GM21367 (cell line): ENCODE data around the gene SPACDR.
"Not testable (repeated sequence)": the region's sequence is repeated elsewhere in the genome, so short reads cannot be mapped to it uniquely, and the experiment has no call there.

Source experiments
- ATAC-seq: cut with Tn5 transposase; IDR thresholded peaks from one replicate; pipeline ENCODE4 v1.9.1; 2021; ENCODE audit not compliant: unreplicated experiment

Gene SPACDR

DNA sequence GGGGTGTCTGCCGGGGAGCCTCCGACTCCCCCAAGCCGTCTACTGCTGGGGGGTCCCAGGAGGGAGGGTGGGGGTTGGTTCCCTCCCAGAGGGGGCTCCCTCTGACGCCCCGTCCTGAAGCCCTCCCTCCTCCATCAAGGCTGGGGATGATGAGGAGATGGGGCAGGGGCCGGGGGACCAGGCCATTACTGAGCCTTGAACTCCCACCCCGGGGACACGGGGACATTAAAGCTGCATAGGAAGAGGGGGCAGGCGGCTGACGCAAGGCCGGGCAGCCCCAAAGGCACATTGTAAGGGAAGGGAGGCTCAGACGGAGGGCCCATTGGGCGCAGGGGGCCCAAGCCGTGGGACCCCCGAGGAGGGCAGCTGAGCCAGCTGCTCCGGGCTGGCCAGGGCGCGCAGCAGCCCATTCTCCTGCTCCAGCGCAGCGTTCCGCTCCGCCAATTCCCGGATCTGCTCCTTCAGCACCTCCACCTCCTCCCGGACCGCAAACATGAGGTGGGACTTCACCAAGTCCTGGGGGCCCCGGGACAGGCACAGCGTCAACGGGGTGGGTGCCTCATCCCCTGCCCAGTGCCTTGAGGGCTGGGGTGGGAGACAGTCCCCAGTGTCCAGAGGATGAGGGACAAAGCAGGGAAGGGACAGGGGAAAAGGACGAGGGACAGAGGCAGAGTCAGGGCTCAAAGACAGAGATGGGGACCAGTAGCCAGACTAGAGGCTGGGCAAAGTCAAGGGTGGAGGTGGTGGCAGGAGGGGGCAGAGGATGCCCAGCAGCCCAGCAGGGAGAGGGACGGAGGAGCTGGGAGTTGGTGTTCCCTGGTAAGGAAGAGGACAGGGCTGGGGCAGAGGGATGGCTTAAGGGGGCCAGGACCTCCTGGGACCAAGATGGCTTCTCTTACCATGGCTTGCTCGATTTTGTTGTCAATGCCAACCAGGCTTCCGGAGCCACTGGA lies 2.9 kb upstream of the SPACDR start:
- ATAC-seq, result no peak

DNA sequence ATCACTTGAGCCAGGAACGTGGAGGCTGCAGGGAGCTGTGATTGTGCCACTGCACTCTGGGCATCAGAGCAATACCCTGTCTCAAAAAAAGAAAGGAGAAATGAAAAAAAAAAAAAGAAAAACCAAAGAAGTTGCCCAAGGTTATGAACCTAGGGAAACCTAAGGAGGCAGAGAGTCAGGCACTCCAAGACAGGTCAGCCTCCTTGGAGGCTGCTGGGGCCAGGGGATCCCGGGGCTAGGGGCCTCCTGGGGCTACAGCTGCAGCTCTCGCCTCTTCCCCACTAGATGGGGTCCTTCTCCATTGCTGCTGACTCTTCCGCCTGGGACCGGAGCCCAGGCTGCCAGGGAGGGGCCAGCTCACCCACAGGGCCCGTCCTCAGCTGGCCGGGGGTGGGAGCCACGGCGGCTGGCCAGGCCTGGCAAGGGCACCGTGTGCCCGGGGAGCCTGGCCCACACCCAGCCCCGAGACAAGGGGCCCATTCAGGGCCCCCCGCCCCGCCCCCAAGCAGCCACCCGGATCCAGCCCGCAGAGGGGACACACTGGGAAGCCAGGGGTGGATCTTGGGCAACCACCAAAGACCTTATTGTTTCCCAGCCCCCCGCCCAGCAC lies 1.7 kb upstream of the SPACDR start:
- no peak for ATAC-seq

DNA sequence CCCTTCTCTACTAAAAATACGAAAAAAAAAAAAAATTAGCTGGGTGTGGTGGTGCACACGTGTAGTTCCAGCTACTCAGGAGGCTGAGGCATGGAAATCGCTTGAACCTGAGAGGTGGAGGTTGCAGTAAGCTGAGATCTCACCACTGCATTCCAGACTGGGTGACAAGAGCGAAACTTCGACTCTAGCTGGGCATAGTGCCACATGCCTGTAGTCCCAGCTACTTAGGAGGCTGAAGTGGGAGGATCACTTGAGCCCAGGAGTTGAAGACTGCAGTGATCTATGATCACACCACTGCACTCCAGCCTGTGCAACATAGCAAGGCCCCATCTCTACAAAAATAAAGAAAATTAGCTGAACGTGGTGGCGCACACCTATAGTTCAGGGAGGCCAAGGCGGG lies 1.2 kb upstream of the SPACDR start:
- no peak for ATAC-seq

DNA sequence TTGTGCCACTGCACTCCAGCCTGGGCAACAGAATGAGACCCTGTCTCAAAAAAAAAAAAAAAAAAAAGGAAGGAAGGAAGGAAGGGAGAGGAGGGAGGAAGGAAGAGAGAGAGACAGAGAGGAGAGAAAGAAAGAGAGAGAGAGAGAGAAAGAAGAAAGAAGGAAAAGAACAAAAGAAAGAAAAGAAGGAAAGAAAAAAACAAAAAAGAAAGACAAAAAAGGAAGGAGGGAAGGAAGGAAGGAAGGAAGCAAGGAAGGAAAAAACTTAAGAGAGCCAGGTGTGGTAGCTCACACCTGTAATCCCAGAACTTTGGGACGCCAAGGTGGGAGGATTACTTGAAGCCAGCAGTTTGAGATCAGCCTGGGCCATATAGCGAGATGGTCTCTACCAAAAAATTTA lies 731 bp upstream of the SPACDR start:
- ATAC-seq, result no peak

DNA sequence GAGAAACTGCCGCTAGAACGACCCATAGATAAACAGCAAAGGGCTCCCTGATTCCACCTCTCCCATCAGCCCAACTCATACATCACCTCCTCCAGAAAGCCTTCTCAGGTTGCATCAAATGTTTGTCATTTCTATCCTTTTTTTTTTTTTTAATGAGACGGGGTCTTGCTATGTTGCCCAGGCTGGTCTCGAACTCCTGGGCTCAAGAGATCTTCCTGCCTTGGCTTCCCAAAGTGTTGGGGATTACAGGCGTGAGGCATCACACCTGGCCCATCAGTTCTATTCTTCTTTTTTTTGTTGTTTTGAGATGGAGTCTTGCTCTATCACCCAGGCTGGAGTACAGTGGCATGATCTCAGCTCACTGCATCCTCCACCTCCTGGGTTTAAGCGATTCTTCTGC lies 7.0 kb downstream of the SPACDR start:
- no peak for ATAC-seq

DNA sequence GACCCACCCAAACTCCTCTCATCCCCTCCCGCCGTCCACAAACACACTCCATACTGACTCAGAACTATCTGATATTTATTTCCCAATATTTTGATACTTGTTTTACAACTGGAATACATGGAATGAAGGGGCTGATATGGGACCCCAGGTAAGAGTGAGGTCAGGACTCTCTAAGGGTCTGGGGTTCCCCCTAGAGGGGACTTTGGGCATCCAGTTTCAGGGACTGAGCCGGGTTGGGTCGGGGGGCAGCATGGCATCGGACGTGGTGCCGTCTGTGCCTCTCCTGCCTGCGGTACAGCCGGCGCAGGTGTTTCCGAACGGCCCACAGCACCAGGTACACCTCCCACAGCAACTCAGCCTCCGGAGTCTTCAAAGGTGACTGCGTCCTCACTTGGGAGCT lies 7.5 kb downstream of the SPACDR start:
- no peak for ATAC-seq

DNA sequence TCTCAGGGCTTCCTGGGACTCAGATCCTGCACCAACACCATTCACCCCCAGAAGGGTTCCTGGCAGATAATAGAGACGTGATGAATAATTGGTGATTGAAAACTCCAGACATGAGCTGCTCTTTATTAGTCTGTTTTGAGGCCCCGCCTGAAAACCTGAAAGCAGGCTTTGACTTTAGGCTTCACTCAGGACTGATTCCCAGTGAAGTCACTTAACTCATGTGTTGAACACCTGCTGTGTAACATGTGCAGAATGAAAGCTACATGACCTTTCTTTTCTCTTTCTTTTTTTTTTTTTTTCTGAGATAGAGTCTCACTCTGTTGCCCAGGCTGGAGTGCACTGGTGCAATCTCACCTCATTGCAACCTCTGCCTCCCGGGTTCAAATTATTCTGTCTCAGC lies 8.9 kb downstream of the SPACDR start:
- no peak for ATAC-seq

DNA sequence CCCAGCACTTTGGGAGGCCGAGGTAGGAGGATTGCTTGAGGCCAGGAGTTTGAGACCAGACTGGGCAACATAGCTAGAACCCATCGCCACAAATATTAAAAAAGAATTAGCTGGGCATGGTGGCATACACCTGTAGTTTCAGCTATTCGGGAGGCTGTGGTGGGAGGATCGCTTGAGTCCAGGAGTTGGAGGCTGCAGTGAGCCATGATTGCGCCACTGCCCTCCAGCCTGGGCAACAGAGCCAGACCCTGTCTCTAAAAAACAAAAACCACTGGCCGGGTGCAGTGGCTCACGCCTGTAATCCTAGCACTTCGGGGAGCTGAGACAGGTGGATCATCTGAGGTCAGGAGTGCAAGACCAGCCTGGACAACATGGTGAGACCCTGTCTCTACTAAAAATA lies 10.2 kb downstream of the SPACDR start:
- not testable (repeated sequence) for ATAC-seq

DNA sequence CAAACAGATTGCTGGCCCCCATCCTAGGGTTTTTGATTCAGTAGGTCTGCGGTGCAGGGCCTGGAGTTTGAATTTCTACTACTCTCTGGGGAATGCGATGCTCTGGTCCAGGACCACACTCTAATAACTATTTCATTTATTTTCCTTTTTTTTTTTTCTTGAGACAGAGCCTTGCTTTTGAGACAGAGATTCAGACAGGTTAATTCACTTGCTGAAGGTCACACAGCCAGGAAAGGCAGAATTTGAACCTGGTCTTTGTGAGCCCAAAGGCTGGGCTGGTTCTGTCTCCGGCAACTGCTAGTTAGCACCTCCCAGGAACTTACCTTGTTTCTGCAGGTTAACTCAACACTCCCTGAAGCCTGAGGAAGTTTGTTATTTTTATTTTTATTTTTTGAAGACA lies 11.5 kb downstream of the SPACDR start:
- ATAC-seq, result no peak

DNA sequence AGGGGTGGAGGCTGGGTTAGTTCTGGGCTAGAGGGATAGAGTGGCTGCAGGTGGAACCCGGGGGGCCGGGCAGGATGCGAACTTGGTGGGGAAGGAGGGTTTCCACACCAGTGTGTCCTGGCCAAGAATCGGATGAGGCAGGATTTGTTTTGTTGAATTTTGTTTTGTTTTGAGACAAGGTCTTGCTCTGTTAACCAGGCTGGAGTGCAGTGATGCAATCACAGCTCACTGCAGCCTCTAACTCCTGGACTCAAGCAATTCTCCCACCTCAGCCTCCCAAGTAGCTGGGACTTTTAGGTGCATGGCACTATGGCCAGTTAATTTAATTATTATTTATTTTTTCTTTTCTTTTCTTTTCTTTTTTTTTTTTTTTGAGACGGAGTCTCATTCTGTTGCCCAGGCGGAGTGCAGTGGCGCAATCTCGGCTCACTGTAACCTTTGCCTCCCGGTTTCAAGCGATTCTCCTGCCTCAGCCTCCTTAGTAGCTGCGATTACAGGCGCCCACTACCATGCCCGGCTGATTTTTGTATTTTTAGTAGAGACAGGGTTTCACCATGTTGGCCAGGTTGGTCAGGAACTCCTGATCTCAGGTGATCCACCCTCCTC lies 14.8 kb downstream of the SPACDR start:
- ATAC-seq, result no peak

DNA sequence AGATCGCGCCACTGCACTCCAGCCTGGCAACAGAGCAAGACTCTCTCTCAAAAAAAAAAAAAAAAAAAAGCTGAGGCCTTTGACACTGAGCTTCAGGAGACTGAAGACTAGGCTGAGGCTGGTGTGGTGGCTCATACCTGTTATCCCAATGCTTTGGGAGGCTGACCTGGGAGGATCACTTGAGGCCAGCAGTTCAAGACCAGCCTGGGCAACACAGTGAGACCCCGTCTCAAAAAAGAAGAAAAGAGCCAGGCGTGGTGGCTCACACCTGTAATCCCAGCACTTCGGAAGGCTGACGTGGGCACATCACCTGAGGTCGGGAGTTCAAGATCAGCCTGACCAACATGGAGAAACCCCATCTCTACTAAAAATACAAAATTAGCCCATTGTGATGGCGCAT lies 16.7 kb downstream of the SPACDR start:
- not testable (repeated sequence) for ATAC-seq

DNA sequence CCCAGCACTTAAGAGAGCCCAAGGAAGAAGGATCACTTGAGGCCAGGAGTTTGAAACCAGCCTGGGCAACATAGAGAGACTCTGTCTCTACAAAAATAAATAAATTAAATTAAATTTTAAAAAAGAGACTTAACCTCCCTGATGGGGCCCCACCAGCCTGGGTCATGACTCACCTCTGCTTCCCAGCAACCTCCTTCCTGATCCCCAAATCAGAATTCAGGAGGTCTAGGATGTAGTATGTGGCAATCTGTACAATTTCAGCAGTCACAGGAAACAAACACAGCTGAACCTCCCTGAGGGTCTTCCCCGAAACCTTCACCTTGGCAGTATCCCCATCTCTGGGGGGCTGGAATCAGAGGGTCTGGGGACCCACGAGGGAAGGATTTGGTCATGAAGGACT lies 18.0 kb downstream of the SPACDR start:
- ATAC-seq, result no peak

DNA sequence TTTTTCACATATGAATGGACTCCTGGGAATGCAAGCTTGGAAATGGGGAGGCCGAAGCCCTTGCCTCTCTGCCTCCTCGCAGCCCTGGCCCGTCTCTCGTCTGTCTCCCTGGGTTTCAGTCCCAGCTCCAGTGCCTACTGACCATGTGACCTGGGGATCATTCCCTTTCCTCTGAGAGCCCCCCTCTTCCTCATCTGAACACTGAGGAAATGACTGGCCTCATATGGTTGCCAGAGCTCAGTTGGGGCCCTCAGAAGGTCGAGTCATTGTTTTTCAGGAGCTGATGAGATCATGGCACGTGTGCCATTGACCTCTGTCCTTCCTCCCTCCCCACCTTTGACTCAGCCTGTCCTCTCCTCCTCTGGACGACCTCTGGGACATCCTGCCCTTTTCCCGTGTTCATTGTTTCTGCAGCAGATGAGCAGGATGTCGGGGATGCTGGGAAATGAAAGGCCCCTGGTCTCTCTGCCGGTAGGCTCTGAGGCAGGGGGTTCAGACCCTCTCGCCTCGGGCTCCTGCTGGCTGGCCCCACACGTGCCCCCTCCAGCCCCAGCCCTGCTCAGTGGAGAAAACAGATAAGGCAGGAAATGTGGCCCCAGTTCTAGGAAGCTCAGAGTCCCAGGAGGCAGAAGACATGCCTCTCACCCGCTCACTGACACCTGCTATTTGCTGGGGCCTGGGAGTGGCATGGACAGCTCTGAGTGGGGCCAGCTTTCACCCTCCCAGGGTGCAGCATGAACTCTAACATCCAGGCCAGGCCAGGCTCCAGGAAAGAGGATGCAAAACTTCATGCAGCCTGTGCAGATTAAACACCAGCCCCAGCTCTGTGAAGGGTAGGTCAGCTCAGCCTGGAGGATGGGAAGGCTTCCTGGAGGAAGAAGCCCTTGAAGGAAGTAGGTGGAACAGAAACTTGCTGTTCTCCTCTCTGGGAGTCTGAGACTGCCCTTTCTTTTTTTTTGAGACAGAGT lies 19.5 kb downstream of the SPACDR start:
- no peak for ATAC-seq

DNA sequence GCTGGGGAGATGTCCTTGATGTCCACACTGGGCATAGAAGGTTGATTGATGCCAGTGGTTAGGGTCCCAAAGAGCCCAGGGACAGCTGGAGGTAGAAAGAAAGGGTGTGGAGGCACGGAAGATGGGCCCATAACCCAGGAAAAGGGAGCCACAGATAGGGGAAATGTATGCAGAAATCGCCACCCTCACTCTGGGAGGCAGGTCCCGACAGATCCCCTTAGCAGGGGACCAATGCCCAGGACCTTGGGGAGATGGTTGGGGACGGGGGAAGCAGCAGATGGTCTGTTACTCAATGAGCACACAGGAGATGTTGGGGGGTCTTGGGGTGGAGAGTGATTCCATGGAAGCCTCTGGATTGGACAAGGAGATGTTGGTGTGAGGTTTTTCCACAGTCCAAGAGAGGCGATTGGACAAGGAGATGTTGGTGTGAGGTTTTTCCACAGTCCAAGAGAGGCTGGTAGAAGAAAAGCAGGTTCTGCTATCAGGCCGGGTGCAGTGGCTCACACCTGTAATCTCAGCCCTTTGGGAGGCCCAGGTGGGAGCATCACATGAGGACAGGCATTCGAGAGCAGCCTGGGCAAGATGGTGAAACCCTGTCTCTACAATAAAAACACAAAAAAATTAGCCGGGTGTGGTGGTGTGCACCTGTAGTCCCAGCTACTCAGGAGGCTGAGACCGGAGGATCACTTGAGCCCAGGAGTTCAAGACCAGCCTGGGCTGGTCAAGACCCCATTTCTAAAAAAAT lies 20.8 kb downstream of the SPACDR start:
- no peak for ATAC-seq

DNA sequence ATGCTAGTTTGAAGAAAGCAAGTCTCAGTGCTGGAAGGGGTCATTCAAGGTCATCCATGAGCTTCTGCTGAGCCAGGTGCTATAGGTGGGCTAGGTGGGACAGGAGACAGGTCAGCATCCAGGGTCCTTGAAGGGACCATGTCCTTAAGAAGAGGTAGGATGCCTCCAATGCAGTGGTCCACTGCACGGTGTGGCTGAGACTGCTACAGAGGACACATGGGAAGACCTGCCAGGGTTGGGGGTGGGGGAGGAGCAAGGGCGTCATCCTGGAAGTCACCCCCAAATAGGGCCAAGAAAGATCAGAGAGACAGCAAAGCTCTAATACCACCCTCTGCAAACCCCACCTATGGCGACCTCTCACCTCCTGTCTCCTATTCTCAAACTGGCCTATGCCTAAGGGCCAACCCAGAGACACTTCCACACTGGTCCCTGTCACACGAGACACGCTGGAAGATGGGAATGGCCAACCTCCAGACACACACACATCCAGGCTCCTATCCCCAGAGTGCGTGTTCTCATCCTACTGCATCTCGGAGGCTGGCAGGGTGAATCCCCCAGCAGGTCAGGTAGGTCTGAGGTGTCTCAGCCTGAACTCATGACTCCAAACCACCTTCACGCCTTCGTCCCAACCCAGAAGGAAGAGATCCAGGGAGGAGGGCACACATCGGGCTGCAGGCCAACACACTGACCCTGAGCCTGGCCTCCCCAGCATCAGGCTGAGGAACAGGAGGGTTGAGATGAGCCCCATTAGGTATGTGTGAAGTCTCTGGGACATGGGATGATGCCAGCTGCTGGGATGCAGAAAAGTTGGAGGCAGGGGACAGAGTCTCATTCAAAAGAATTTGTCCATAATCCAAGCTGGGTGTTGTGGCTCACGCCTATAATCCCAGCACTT lies 22.2 kb downstream of the SPACDR start:
- no peak for ATAC-seq

DNA sequence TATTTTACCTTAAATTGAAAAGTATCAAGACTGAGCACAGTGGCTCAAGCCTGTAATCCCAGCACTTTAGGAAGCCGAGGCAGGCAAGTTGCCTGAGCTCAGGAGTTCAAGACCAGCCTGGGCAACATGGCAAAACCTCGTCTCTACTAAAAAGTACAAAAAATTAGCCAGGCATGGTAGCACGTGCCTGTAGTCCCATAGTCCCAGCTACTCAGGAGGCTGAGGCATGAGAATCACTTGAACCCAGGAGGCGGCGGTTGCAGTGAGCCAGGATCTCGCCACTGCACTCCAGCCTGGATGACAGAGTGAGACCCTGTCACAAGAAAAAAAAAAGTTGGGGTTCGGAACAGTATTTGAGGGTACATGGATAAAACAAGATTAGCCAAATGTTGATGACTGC lies 24.8 kb downstream of the SPACDR start:
- not testable (repeated sequence) for ATAC-seq

DNA sequence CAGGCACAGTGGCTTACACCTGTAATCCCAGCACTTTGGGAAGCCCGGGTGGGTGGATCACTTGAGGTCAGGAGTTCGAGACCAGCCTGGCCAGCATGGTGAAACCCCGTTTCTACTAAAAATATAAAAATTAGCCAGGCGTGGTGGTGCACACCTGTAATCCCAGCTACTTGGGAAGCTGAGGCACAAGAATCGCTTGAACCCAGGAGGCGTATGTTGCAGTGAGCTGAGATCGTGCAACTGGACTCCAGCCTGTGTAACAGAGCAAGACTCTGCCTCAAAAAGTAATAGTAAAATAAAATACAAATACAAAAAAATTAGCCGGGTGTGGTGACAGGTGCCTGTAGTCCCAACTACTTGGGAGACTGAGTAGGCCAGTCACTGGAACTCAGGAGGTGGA lies 25.3 kb downstream of the SPACDR start:
- ATAC-seq, result not testable (repeated sequence)

DNA sequence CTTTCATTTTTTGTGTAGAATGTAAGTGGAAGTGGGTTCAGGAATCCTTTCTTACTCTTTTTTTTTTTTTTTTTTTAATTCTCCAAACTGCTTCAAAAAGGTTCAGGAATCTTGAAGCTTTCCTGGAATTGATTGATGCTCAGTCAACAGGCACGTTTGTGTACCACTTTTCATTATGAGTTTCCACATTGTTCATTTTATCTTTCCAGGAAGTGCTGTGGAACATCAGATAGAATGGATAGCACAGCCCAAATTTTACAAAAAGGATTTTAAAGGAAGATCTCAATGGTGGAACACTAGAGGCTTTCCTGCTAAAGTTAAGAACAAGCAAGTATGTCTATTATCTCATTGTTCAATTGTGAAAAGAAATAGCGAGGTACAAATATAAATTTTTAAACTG lies 25.9 kb downstream of the SPACDR start:
- ATAC-seq, result no peak
